Measurements from ENCODE around the gene TRAF3IP1.
"Not testable (repeated sequence)": the region's sequence is repeated elsewhere in the genome, so short reads cannot be mapped to it uniquely, and the experiment has no call there.

The TRAF3IP1 gene

GRCh38 chr2:238369591-238370040 lies 49.3 kb downstream of the TRAF3IP1 start:
- no peak overlapping the region for H3K4me3 ChIP-seq (ENCODE audit: low read length)
- H3K27ac ChIP-seq (ENCODE audit: low read depth, low read length) = peak overlapping the region; percentile 12
- no peaks in the 10 kb centered on the region for H3K4me1 ChIP-seq (ENCODE audit: control insufficient read depth, insufficient read depth, low read length)
- H3K9ac ChIP-seq (ENCODE audit: low read length) = no peak overlapping the region
- no peaks in the 10 kb centered on the region for H3K27me3 ChIP-seq (ENCODE audit: control insufficient read depth, insufficient read depth, low read length)
- H3K36me3 ChIP-seq (ENCODE audit: control insufficient read depth, insufficient read depth, low read length) = no peaks in the 10 kb centered on the region

DNA sequence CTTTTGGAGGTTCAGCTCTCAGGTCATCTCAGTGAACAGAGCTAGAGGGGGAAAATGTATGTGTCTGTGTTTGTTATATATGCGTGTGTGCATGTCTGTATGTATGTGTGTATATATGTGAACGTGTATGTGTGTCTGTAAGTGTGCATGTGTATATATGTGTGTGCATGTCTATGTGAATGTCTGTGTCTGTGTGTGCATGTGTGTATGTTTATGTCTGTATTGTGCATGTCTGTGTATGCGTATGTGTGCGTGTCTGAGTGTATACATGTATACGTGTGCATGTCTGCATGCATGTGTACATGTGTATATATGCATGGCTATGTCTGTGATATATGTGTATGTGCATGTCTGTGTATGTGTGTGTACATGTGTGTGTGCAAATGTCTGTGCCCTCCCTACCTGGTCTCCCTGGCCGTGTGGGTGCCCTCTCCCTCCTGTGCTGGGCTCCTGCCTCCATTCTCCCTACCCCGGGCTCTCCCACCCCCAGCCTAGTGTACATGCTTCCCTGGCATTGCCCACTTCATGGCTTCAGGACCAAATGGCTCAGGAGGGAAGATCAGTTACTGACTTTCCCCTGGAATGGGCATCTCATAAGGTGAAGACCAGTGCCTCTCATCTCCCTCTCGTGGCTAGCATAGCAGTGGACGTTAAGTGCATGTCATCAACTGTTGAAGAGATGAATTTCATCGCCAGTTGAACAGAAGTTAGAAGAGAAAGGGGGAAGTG lies 49.9 kb downstream of the TRAF3IP1 start:
- no peaks in the 10 kb centered on the region for H3K4me1 ChIP-seq (ENCODE audit: control insufficient read depth, insufficient read depth, low read length)
- no peaks in the 10 kb centered on the region for H3K36me3 ChIP-seq (ENCODE audit: control insufficient read depth, insufficient read depth, low read length)
- H3K27ac ChIP-seq (ENCODE audit: low read depth, low read length) = no peak overlapping the region
- H3K4me3 ChIP-seq (ENCODE audit: low read length) = no peak overlapping the region
- no peak overlapping the region for H3K9ac ChIP-seq (ENCODE audit: low read length)
- H3K27me3 ChIP-seq (ENCODE audit: control insufficient read depth, insufficient read depth, low read length) = no peaks in the 10 kb centered on the region

GRCh38 chr2:238370823-238371372 lies 50.6 kb downstream of the TRAF3IP1 start:
- no peaks in the 10 kb centered on the region for H3K36me3 ChIP-seq (ENCODE audit: control insufficient read depth, insufficient read depth, low read length)
- no peak overlapping the region for H3K9ac ChIP-seq (ENCODE audit: low read length)
- H3K27ac ChIP-seq (ENCODE audit: low read depth, low read length) = no peak overlapping the region
- H3K4me3 ChIP-seq (ENCODE audit: low read length) = no peak overlapping the region
- H3K27me3 ChIP-seq (ENCODE audit: control insufficient read depth, insufficient read depth, low read length) = no peaks in the 10 kb centered on the region
- H3K4me1 ChIP-seq (ENCODE audit: control insufficient read depth, insufficient read depth, low read length) = no peaks in the 10 kb centered on the region

DNA sequence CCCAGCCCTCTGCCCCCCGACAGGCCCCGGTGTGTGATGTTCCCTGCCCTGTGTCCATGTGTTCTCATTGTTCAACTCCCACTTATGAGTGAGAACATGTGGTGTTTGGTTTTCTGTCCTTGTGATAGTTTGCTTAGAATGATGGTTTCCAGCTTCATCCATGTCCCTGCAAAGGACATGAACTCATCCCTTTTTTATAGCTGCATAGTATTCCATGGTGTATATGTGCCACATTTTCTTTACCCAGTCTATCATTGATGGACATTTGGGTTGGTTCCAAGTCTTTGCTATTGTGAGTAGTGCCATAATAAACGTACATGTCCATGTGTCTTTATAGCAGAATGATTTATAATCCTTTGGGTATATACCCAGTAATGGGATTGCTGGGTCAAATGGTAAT lies 52.0 kb downstream of the TRAF3IP1 start:
- H3K27me3 ChIP-seq (ENCODE audit: control insufficient read depth, insufficient read depth, low read length); H3K27ac ChIP-seq (ENCODE audit: low read depth, low read length); H3K9ac ChIP-seq (ENCODE audit: low read length); H3K4me3 ChIP-seq (ENCODE audit: low read length); H3K36me3 ChIP-seq (ENCODE audit: control insufficient read depth, insufficient read depth, low read length); H3K4me1 ChIP-seq (ENCODE audit: control insufficient read depth, insufficient read depth, low read length): not testable (repeated sequence)

GRCh38 chr2:238376884-238377391 lies 56.6 kb downstream of the TRAF3IP1 start:
- no peaks in the 10 kb centered on the region for H3K4me1 ChIP-seq (ENCODE audit: control insufficient read depth, insufficient read depth, low read length)
- no peaks in the 10 kb centered on the region for H3K27me3 ChIP-seq (ENCODE audit: control insufficient read depth, insufficient read depth, low read length)
- no peaks in the 10 kb centered on the region for H3K36me3 ChIP-seq (ENCODE audit: control insufficient read depth, insufficient read depth, low read length)
- H3K4me3 ChIP-seq (ENCODE audit: low read length) = no peak overlapping the region
- no peak overlapping the region for H3K27ac ChIP-seq (ENCODE audit: low read depth, low read length)
- H3K9ac ChIP-seq (ENCODE audit: low read length) = no peak overlapping the region

- no peak overlapping the region for H3K4me3 ChIP-seq (ENCODE audit: low read length)
- no peaks in the 10 kb centered on the region for H3K27me3 ChIP-seq (ENCODE audit: control insufficient read depth, insufficient read depth, low read length)
- H3K9ac ChIP-seq (ENCODE audit: low read length) = no peak overlapping the region
- H3K27ac ChIP-seq (ENCODE audit: low read depth, low read length) = no peak overlapping the region
- no peaks in the 10 kb centered on the region for H3K36me3 ChIP-seq (ENCODE audit: control insufficient read depth, insufficient read depth, low read length)
- no peaks in the 10 kb centered on the region for H3K4me1 ChIP-seq (ENCODE audit: control insufficient read depth, insufficient read depth, low read length)
These were observed 58.1 kb downstream of the TRAF3IP1 start for GRCh38 chr2:238378230-238379095.

DNA sequence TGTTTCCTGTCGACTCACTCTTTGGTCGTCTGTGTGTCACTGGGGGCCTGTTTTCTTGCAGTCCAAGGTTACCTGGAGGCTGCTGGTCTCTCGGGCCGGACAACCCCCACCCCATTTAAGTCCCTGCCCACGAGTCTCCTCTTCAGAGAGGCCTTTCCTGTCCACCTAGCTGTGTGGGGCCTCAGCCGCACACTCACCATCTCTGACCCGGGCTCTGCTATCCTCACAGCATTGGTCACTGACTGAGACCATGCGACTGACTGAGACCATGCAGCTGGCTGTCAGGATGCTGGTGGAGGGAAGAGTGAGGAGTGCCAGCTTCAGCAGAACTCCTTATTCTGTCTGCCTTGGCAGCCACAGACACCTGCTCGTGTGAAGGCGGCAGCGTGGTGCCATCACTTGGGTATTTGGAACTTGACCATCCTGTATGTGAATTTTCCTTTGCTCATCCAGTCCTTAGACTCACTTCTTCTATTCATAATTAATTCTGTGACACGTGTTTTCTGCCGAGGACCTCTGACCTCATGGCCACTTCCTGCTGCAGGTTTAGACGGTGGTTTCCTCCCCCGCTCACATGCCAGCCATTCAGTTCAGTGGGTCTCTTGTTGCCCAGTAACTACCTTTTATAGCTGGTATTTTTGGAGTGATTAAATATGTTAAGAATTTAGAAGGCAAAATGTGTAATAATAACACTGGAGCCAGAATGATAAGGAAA lies 58.9 kb downstream of the TRAF3IP1 start:
- Histone ChIP-seq H3K27ac (ENCODE audit: low read depth, low read length) (no peak overlapping the region), H3K27me3 (ENCODE audit: control insufficient read depth, insufficient read depth, low read length) (no peaks in the 10 kb centered on the region), H3K36me3 (ENCODE audit: control insufficient read depth, insufficient read depth, low read length) (no peaks in the 10 kb centered on the region), H3K4me3 (ENCODE audit: low read length) (no peak overlapping the region), H3K4me1 (ENCODE audit: control insufficient read depth, insufficient read depth, low read length) (no peaks in the 10 kb centered on the region), H3K9ac (ENCODE audit: low read length) (no peak overlapping the region)

GRCh38 chr2:238380336-238380735 lies 60.0 kb downstream of the TRAF3IP1 start:
- H3K27me3 ChIP-seq (ENCODE audit: control insufficient read depth, insufficient read depth, low read length) = no peaks in the 10 kb centered on the region
- H3K36me3 ChIP-seq (ENCODE audit: control insufficient read depth, insufficient read depth, low read length) = no peaks in the 10 kb centered on the region
- no peak overlapping the region for H3K4me3 ChIP-seq (ENCODE audit: low read length)
- no peak overlapping the region for H3K9ac ChIP-seq (ENCODE audit: low read length)
- H3K4me1 ChIP-seq (ENCODE audit: control insufficient read depth, insufficient read depth, low read length) = no peaks in the 10 kb centered on the region
- no peak overlapping the region for H3K27ac ChIP-seq (ENCODE audit: low read depth, low read length)

- no peaks in the 10 kb centered on the region for H3K27me3 ChIP-seq (ENCODE audit: control insufficient read depth, insufficient read depth, low read length)
- H3K4me1 ChIP-seq (ENCODE audit: control insufficient read depth, insufficient read depth, low read length) = no peaks in the 10 kb centered on the region
- H3K27ac ChIP-seq (ENCODE audit: low read depth, low read length) = no peak overlapping the region
- H3K36me3 ChIP-seq (ENCODE audit: control insufficient read depth, insufficient read depth, low read length) = no peaks in the 10 kb centered on the region
- no peak overlapping the region for H3K9ac ChIP-seq (ENCODE audit: low read length)
- no peak overlapping the region for H3K4me3 ChIP-seq (ENCODE audit: low read length)
These were observed 60.5 kb downstream of the TRAF3IP1 start for GRCh38 chr2:238380785-238381184.

DNA sequence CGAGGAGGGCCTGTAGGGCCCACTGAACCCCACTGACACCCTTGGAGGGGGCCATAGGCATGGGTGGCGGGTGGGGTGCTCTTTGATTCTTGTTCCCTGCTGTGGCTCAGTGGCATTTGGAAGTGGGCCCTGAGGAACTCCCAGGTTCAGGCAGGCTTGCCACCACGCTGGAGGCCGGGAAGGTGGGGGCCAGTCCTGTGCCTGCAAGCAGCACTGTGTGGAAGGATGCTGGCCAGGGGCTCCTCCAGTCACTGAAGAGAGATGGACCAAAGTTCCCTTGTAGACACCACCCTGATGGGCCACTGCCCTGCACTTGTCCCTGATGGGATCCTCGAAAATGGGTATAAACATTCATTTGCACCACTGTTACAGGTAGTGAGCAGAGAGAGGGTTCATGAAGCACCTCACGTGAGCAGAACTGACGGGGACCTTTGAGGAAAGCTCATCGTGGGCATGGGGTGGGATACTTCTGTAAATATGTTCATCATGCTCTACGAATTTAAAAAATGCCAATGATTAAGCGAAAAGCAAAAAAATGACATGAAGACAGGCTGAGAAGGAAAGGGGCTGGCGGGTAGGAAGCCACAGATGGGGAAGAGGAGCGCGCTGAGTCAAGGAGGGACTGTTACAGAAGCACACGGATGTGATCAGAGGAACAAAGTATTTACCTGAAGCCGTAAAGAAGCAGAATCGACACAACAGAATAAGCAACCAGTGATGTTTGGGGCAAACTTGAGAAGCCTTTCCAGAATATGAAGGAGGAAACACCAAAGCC lies 61.2 kb downstream of the TRAF3IP1 start:
- Histone ChIP-seq H3K4me3 (ENCODE audit: low read length) (no peak overlapping the region), H3K9ac (ENCODE audit: low read length) (no peak overlapping the region), H3K36me3 (ENCODE audit: control insufficient read depth, insufficient read depth, low read length) (no peaks in the 10 kb centered on the region), H3K4me1 (ENCODE audit: control insufficient read depth, insufficient read depth, low read length) (no peaks in the 10 kb centered on the region), H3K27me3 (ENCODE audit: control insufficient read depth, insufficient read depth, low read length) (no peaks in the 10 kb centered on the region), H3K27ac (ENCODE audit: low read depth, low read length) (no peak overlapping the region)

- Histone ChIP-seq H3K4me3 (ENCODE audit: low read length) (no peak overlapping the region), H3K27me3 (ENCODE audit: control insufficient read depth, insufficient read depth, low read length) (no peaks in the 10 kb centered on the region), H3K9ac (ENCODE audit: low read length) (no peak overlapping the region), H3K36me3 (ENCODE audit: control insufficient read depth, insufficient read depth, low read length) (no peaks in the 10 kb centered on the region), H3K4me1 (ENCODE audit: control insufficient read depth, insufficient read depth, low read length) (no peaks in the 10 kb centered on the region), H3K27ac (ENCODE audit: low read depth, low read length) (no peak overlapping the region)
These were observed 62.1 kb downstream of the TRAF3IP1 start for GRCh38 chr2:238382381-238382781.
